Breast epithelium (tissue), 3 donors: ENCODE measurements around the gene CCL14.

Experiments
- CTCF ChIP-seq, 3 donors: fragments of 450-650 bp; IDR thresholded peaks; one replicate each; pipeline ENCODE4 v1.5.1; 2016 to 2017; ENCODE audit warnings: antibody characterized with exemption in 3 of 3, mild to moderate bottlenecking in 3 of 3, moderate library complexity in 3 of 3
- POLR2A ChIP-seq: fragments of 450-650 bp; IDR thresholded peaks from one replicate; pipeline ENCODE4 v1.6.1; 2016; ENCODE audit warnings: antibody characterized with exemption, mild to moderate bottlenecking, moderate library complexity
- POLR2AphosphoS5 ChIP-seq, 3 donors: sonication (generic); formaldehyde crosslinking; IDR thresholded peaks; one replicate each; pipeline ENCODE4 v1.6.1; 2017; ENCODE audit warnings: antibody characterized with exemption in 3 of 3

- no peak for TF ChIP-seq POLR2A
- no peak for TF ChIP-seq CTCF (IDR thresholded peaks at IDR 0.05)
- no peak for TF ChIP-seq POLR2AphosphoS5 (IDR thresholded peaks at IDR 0.05)
Observed at GRCh38 chr17:36024106-36024869, 37.8 kb upstream of the CCL14 start.
